Calu3 (cell line): ENCODE measurements around the gene KRT6A. TPM values are rescaled to one million over a fixed set of nuclear protein-coding genes. Genes with fewer than 3 reads are reported as not detected.

Experiments used
- BruUV-seq: library from RNA; stranded (reverse); fragments of 400-500 nt; replicated peaks from 2 replicates; lab custom pipeline; 2021; lab: Mats Ljungman, UMichigan
- CTCF ChIA-PET: fragments of 300-600 bp; sonication (Branson Sonifier 250); formaldehyde crosslinking; loops from one replicate; lab custom pipeline; 2022; ENCODE audit warnings: antibody characterized with exemption; lab: Charles Lee
- DNase-seq: peaks from one replicate; pipeline ENCODE4 v3.0.0; 2022
- H3K27ac Mint-ChIP-seq: one replicate; pipeline ENCODE4 v1.8.0; 2022; ENCODE audit warnings: mixed read lengths; ENCODE audit not compliant: unreplicated experiment
- H3K27me3 Mint-ChIP-seq: one replicate; pipeline ENCODE4 v1.8.0; 2022; ENCODE audit warnings: mixed read lengths; ENCODE audit not compliant: unreplicated experiment
- H3K36me3 Mint-ChIP-seq: one replicate; pipeline ENCODE4 v1.8.0; 2022; ENCODE audit warnings: mild to moderate bottlenecking, moderate library complexity, mixed read lengths; ENCODE audit not compliant: insufficient read depth, unreplicated experiment
- H3K4me1 Mint-ChIP-seq: one replicate; pipeline ENCODE4 v1.8.0; 2022; ENCODE audit warnings: mild to moderate bottlenecking, low read depth, mixed read lengths; ENCODE audit not compliant: unreplicated experiment
- H3K4me3 Mint-ChIP-seq: one replicate; pipeline ENCODE4 v1.8.0; 2022; ENCODE audit warnings: mild to moderate bottlenecking, low read depth, moderate library complexity, mixed read lengths; ENCODE audit not compliant: unreplicated experiment
- H3K9me3 Mint-ChIP-seq: one replicate; pipeline ENCODE4 v1.8.0; 2022; ENCODE audit warnings: low read depth, mixed read lengths; ENCODE audit not compliant: unreplicated experiment
- intact Hi-C: fragments of 100-400 bp; cut with micrococcal nuclease; formaldehyde crosslinking; loops from one replicate; pipeline ENCODE4 v1.10.0; 2022; ENCODE audit not compliant: unreplicated experiment
- total RNA-seq: library from RNA; stranded (reverse); gene quantifications from 2 replicates; pipeline ENCODE4 v1.2.3, GENCODE V29; 2022
- TF ChIP-seq, protein P1 (sequence below): fragments of 200-600 bp; IDR thresholded peaks from one replicate; pipeline ENCODE4 v1.8.0; 2022; ENCODE audit warnings: antibody characterized with exemption; ENCODE audit not compliant: unreplicated experiment

Gene KRT6A
- total RNA-seq, 1 experiment from 2014 or later = 0.24 TPM

DNA sequence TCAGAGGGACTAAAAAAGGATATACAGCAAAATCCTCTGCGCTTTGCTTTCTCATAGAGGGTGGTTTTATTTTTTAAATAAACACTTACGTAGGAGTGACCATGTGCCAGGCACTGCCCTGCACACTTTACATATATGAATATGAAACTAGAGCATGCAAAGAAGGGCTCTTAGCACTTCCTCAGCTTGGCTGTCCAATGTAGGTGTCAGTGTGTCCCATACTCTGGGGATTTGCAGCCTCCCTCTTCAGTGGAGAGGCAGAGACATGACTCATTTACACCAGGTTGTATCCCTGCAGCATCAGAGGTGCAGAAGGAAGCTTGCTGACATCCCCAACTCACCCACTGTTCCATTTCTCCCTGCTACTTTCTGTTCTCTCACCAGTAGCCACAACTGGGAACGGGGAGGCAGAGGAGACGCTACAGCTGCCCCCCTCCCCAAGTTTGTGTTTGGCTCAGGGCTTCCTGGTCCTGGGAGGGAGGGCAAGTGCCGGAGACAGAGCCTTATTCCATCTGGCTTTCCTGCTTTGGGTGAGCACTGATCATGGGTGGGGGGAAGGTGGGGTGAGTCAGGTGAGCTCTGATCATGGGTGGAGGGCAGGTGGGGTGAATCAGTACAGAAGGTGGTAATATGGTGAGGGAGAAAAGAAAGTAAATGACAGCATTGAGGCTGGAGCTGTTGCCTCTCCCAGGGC, 32.0 kb upstream of the KRT6A start:
- peaks cover under 1% of the 10 kb centered on the region for H3K27me3 Mint-ChIP-seq

DNA sequence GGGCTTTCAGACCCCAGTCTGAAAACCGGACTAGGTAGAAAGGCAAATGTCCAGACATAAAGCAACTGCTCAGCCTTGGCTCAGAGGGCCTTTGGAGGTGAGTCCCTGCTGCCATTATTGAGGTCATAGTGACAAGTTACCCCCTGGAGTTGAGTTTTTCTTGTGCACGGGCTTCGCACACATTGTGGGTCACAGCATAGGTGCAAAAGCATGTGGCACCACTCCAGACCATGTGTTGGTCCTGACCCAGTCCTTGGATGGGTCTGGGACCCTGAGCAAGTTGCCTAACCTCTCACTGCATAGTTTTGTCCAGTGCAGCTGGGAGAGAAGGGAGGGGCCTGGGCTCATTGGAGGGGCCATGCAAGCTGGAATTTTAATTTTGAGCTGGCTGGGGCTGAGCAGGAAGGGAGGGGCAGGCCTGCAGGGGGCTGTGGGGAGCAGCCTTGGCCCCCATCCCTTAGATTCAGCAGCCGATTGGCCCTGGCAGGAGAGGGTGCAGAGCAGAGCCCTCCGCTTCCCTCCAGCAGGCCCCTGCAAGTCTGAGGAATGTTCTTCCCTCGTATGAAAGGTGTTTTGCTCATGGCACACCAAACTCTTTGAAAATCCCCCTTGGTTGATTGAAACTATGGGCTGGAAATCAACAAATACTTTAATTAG, 31.3 kb upstream of the KRT6A start:
- TF ChIP-seq, protein P1, sequence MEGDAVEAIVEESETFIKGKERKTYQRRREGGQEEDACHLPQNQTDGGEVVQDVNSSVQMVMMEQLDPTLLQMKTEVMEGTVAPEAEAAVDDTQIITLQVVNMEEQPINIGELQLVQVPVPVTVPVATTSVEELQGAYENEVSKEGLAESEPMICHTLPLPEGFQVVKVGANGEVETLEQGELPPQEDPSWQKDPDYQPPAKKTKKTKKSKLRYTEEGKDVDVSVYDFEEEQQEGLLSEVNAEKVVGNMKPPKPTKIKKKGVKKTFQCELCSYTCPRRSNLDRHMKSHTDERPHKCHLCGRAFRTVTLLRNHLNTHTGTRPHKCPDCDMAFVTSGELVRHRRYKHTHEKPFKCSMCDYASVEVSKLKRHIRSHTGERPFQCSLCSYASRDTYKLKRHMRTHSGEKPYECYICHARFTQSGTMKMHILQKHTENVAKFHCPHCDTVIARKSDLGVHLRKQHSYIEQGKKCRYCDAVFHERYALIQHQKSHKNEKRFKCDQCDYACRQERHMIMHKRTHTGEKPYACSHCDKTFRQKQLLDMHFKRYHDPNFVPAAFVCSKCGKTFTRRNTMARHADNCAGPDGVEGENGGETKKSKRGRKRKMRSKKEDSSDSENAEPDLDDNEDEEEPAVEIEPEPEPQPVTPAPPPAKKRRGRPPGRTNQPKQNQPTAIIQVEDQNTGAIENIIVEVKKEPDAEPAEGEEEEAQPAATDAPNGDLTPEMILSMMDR = no peak
- Mint-ChIP-seq H3K27me3 (peaks cover 8% of the 10 kb centered on the region), H3K27ac (no peak overlapping the region), H3K4me3 (no peak overlapping the region), H3K9me3 (no peaks in the 10 kb centered on the region), H3K4me1 (peaks cover 12% of the 10 kb centered on the region), H3K36me3 (no peaks in the 10 kb centered on the region)
- BruUV-seq = no TSS peak
- intact Hi-C loops = no loop called here
- CTCF ChIA-PET = no interaction called here
- DNase-seq = no peak

More for the DNA sequence above, 32.0 kb upstream of the KRT6A start:
- intact Hi-C loops = no loop called here
- Mint-ChIP-seq H3K4me3 (no peak overlapping the region), H3K4me1 (peaks cover 12% of the 10 kb centered on the region), H3K36me3 (no peaks in the 10 kb centered on the region), H3K9me3 (no peaks in the 10 kb centered on the region), H3K27ac (no peak overlapping the region)
- no TSS peak for BruUV-seq
- no peak for DNase-seq
- CTCF ChIA-PET = no interaction called here
- TF ChIP-seq, protein P1 = no peak

DNA sequence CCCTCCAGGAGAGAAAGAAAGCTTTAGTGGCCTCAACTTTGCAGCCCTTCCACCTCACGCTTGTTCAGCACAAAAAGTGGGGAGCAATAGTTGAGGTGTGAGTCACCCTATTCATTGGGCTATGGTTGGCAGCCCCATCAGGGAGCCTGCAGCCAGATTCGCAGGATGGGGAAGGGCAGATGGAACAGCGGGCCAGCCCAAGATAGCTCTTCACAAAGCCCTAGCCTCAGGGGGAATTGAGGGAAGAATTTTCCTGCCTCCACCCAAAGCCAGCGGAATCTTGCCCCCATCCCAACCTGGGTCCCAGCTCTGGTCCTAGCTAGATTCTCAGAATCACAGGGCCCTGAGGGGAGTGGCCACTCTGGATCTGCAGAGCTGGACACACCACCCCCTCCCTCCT, 30.8 kb upstream of the KRT6A start:
- H3K4me3 Mint-ChIP-seq = no peak overlapping the region
- H3K36me3 Mint-ChIP-seq = no peaks in the 10 kb centered on the region
- no peaks in the 10 kb centered on the region for H3K9me3 Mint-ChIP-seq
- intact Hi-C loops = no loop called here
- BruUV-seq = no TSS peak
- H3K27me3 Mint-ChIP-seq = peaks cover 13% of the 10 kb centered on the region
- peaks cover 12% of the 10 kb centered on the region for H3K4me1 Mint-ChIP-seq
- H3K27ac Mint-ChIP-seq = no peak overlapping the region
- CTCF ChIA-PET = no interaction called here
- TF ChIP-seq, protein P1 = no peak
- DNase-seq = no peak

DNA sequence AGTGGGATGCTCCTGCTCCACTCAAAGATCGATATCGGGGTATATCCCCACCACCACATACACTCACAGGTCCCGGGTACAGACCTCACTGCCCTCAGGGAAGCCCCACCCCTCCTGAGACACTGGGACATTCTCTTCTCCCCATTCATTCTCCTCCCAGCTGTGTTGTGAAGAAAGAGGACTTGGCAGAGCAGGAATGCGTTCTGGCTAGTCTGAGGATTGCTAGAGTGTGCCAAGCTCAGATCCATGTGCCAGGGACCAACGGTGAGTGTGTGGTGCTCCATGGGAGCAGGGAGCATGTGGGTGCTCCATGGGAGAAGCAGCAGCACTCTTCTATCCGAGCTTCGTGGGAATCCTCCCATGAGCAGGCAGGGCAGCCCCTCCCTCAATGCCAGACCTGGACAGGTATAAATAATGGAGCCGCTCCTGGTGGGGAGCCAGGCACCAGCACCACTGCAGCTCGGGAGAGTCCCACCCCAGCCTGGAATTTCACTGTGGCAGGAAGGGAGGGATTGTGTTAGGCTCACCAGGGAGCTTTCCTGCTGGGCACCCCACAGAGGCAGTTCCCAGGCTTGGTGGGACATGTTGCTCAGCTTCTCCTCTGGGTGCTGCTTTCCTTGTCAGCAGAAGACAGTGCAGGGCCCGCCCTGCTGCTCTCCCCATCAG, 29.4 kb upstream of the KRT6A start:
- intact Hi-C loops = no loop called here
- TF ChIP-seq, protein P1 = no peak
- BruUV-seq = no TSS peak
- H3K36me3 Mint-ChIP-seq = no peaks in the 10 kb centered on the region
- H3K27me3 Mint-ChIP-seq = peaks cover 14% of the 10 kb centered on the region
- no peak overlapping the region for H3K27ac Mint-ChIP-seq
- peaks cover 12% of the 10 kb centered on the region for H3K4me1 Mint-ChIP-seq
- CTCF ChIA-PET = no interaction called here
- H3K9me3 Mint-ChIP-seq = no peaks in the 10 kb centered on the region
- DNase-seq = no peak
- no peak overlapping the region for H3K4me3 Mint-ChIP-seq
